GM19452 (cell line): ENCODE results near the gene NAB2.

ENCODE experiments used
- ATAC-seq: cut with Tn5 transposase; IDR thresholded peaks from one replicate; pipeline ENCODE4 v1.9.1; 2021; ENCODE audit not compliant: unreplicated experiment

Gene NAB2

GRCh38 chr12:57129889-57130288 lies 41.0 kb downstream of the NAB2 start:
- no peak for ATAC-seq

DNA sequence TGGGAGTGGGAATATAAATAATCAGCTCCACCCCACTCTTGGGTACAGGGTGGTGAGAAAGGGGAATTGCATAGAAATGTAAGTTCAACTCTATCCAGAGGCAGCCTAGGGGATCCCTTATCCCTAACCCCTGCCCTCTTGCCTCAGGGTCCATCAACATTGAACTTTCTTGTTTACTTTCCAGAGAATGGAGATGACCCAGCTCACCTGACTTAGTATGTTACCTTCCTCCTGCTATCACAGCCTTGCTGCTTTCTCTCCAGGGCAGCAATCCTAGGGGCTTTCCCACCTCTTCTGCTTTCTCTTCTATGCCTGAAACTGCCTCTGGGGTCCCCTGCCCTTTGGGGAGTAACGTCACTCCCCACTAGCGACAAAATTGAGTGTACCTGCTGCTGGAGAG lies 42.0 kb downstream of the NAB2 start:
- no peak for ATAC-seq

DNA sequence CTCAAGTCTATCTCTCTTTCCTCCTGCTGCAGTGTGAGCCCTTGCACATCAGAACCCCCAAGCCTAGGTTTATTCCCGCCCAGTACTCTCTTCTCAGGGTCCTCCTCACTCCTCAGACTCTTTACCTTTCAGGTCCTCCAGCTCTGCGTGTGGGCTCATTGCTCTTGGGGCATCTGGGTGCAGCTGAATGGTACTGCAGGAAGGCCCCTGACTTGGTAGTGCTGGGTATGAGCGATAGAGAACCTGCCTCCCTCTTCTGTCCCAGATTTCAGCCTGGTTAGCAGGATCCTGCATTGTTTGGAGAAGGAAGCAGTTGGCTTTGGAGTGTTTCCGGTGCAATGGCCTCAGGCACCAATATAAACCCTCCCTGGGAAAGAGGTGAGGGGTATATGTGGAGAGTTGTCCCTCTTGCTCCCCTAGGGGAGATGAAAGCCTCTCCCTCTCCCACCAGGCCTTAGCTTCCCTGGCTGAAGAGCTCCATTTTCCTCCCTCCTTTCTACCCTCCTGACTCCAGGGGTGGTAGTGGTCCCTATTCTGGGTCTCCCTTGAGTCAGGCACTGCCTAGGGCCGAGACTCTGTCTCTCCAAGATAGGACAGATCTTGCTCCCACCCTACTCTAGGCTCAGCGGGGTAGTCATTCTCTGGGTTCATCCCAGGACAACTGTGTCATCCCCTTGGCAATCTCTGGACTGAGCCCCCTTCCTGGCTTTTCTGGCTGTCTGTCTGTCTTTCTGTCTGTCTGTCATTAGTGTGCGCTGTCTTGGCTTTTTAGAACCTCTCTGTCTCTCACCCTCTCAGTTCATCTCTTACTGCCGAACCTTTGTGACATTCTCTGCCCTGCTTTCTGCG lies 43.2 kb downstream of the NAB2 start:
- ATAC-seq: no peak

- ATAC-seq: no peak
Observed at GRCh38 chr12:57133013-57133569, 44.2 kb downstream of the NAB2 start.

DNA sequence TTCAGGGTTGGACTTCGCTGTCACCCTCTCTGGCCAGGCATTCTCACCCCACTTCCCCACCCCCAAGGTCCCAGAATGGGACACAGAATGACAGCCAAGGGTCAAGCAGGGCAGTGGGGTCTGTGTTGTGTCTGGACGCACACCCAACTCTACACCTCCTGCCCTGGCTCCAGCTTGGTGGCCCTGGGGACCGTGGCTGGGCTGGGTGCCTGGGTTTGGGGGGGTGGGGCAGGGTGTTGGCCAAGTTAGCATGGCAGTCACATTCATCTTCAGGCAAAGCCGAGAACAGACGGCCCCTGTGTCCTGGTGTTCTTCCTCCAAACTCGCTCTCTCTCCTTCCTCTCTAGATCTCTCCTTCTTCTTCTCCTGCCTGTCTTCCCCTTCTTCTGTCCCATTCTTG lies 45.0 kb downstream of the NAB2 start:
- ATAC-seq: no peak

DNA sequence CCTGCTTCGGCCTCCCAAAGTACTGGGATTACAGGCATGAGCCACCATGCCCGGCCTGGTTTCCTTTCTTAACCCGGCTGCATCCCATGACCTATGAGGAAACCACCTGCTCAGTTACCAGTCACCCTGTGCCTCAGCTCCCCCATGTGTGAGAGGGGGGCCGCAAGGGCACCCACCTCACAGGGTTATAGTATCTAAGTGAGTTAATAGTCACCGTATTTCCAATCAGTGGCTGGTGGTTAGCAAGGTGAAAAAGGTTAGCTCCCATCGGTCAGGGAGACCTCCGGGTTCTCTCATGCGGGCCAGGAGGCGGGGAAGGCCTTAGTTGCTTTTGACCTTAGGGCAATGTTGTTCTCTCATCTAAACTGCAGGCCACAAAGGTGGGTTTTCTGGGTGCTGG lies 46.0 kb downstream of the NAB2 start:
- ATAC-seq: no peak

- ATAC-seq: no peak
Observed at GRCh38 chr12:57135527-57136326, 46.8 kb downstream of the NAB2 start.

DNA sequence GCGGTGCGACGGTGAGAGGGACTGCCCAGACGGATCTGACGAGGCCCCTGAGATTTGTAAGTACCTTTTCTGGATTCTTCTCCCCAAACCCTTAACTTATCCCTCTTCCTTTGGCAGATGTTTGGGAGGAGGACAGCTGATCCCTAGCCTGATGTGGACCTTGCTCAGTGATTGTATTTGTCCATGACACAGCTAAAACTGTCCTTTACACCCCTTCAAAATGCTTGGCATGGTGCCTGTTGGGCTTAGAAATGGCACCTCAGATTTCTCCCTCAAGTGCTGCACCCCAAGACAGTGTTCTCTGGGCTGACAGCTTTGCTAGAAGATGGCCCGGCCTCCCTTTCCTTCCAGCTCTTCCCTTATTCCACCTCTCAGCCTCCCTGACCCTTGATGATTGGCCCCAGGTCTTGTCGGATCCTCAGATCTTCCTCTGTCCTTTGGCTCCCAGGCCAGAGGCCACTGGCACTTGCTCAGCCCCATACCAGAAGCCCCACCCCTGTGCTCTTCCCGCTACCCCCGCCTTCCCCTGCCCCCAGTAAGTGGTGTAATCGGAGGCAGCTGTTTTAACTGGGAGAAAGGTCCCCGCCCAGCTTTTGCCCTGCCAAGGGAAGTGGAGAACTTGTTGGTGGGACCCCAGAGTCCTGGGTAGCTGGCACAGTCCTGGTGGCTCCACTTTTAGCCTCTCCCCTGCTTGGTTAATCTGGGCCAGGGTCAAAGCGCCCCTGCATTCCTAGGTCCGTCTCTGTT lies 49.8 kb downstream of the NAB2 start:
- no peak for ATAC-seq

GRCh38 chr12:57139796-57140649 lies 51.1 kb downstream of the NAB2 start:
- ATAC-seq: no peak

GRCh38 chr12:57141249-57141648 lies 52.3 kb downstream of the NAB2 start:
- no peak for ATAC-seq

GRCh38 chr12:57142121-57142520 lies 53.2 kb downstream of the NAB2 start:
- ATAC-seq: no peak

- no peak for ATAC-seq
Observed at GRCh38 chr12:57142727-57143126, 53.8 kb downstream of the NAB2 start.

- ATAC-seq: no peak
Observed at GRCh38 chr12:57143454-57143853, 54.5 kb downstream of the NAB2 start.
